Fibroblast of mammary gland (primary cell): Measurements from ENCODE around the gene DEFB113.

Experiments
- DNase-seq: peaks from one replicate; pipeline ENCODE4 v3.0.0-alpha.2; 2010; ENCODE audit warnings: low read depth
- H3K4me3 ChIP-seq: 2 replicates; pipeline ENCODE4 v1.5.1; 2011; ENCODE audit warnings: low read depth, mild to moderate bottlenecking, low read length, moderate library complexity; ENCODE audit not compliant: control insufficient read depth
- TF ChIP-seq, protein P1 (sequence below): conservative IDR thresholded peaks from 2 replicates; pipeline ENCODE4 v1.5.1; 2011; ENCODE audit warnings: low read depth, low read length, inconsistent platforms; ENCODE audit not compliant: control insufficient read depth, insufficient read depth

DEFB113 gene, protein sequence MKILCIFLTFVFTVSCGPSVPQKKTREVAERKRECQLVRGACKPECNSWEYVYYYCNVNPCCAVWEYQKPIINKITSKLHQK

DNA sequence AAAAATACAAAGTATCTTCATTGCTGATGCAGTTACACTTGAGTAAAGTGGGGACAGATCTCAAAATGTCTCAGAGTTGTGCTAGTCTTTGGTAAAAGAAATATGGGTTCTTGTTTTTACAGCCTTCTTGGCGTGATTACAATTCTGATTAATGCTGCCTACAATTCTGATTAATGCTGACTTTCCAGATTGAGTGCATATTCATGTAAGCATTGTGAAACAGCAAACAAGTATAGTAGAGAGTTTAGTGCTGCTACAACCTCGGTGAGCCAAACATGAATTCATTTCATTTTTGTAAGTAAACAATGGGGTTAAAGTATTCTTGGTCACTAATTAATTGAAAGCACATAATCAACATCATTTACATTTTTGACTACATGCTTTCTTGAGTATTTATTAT, at the start of gene DEFB113:
Gene DEFB113, minus strand, starts transcription at position 21 of the 400 bp plus-strand sequence. Its CDS starts 0 bp downstream, at position 21.
- TF ChIP-seq, protein P1, sequence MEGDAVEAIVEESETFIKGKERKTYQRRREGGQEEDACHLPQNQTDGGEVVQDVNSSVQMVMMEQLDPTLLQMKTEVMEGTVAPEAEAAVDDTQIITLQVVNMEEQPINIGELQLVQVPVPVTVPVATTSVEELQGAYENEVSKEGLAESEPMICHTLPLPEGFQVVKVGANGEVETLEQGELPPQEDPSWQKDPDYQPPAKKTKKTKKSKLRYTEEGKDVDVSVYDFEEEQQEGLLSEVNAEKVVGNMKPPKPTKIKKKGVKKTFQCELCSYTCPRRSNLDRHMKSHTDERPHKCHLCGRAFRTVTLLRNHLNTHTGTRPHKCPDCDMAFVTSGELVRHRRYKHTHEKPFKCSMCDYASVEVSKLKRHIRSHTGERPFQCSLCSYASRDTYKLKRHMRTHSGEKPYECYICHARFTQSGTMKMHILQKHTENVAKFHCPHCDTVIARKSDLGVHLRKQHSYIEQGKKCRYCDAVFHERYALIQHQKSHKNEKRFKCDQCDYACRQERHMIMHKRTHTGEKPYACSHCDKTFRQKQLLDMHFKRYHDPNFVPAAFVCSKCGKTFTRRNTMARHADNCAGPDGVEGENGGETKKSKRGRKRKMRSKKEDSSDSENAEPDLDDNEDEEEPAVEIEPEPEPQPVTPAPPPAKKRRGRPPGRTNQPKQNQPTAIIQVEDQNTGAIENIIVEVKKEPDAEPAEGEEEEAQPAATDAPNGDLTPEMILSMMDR: no peak
- H3K4me3 ChIP-seq: no peak within 1 kb of the TSS
- DNase-seq: no peak

- peak; percentile 27 for DNase-seq
- TF ChIP-seq, protein P1: no peak
- no peak overlapping the region for H3K4me3 ChIP-seq
These were observed 38.4 kb upstream of the DEFB113 start for GRCh38 chr6:50007819-50008218.

GRCh38 chr6:50003139-50003538, 33.7 kb upstream of the DEFB113 start:
- TF ChIP-seq, protein P1: no peak
- DNase-seq: no peak
- H3K4me3 ChIP-seq: no peak overlapping the region

- DNase-seq: no peak
- TF ChIP-seq, protein P1: no peak
These were observed 25.9 kb upstream of the DEFB113 start for GRCh38 chr6:49995278-49995677.

DNA sequence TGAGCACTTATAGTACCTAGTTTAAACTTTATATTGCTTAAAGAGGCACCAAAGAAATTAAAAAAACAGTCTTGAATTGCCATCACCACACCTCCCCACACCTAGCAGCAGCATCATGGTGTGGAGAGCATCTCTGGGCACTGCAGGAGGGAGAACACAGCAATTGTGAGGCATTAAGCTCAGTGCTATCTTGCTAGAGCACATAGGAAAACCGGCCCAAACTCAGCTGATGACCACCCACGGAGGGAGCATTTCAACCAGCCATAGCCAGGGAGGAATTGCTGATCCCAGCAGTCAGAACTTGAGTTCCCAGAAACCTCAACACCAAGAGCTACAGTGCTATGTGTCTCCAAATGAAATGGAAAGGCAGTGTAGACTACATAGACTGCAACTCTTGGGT, 19.5 kb upstream of the DEFB113 start:
- DNase-seq: no peak
- no peak overlapping the region for H3K4me3 ChIP-seq
- TF ChIP-seq, protein P1: no peak

More at GRCh38 chr6:49995278-49995677, 25.9 kb upstream of the DEFB113 start:
- H3K4me3 ChIP-seq: no peak overlapping the region

GRCh38 chr6:49987749-49988148, 18.3 kb upstream of the DEFB113 start:
- TF ChIP-seq, protein P1: no peak
- no peak for DNase-seq
- H3K4me3 ChIP-seq: no peak overlapping the region

DNA sequence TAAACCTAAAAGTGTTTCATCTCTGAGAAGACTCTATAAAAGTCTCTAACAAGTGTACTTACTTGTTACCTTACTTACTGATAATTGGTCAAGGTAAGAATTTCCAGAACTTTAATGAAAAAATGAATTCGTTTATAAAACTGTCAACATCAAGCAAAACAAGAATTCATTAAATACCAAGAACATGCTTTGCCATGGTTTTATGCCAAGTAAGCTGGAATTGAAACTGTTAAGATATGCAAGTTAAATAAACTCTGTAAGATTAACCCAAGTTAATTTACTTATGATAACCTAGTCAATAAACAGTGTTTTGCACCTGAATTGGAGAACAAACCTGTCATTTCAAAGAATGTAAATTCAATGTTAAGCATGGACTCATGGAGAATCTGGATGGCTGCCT, 17.1 kb upstream of the DEFB113 start:
- no peak overlapping the region for H3K4me3 ChIP-seq
- DNase-seq: no peak
- TF ChIP-seq, protein P1: no peak
